Mesenchymal stem cell (in vitro differentiated cells and primary cell): Measurements from ENCODE around the gene ITGB2.

Experiments used
- DNase-seq: peaks from one replicate; pipeline ENCODE4 v3.0.0-alpha.2; 2013
- H2AFZ ChIP-seq: one replicate; pipeline ENCODE4 v1.6.1; 2013; ENCODE audit warnings: low read depth, mild to moderate bottlenecking, control low read depth, inconsistent platforms, low read length, moderate library complexity
- H2AK5ac ChIP-seq: 2 replicates; pipeline ENCODE4 v1.6.1; 2013; ENCODE audit warnings: low read length, moderate library complexity, mild to moderate bottlenecking, inconsistent platforms; ENCODE audit not compliant: severe bottlenecking
- H2BK120ac ChIP-seq: one replicate; pipeline ENCODE4 v1.6.1; 2013; ENCODE audit warnings: low read depth, mild to moderate bottlenecking, inconsistent platforms, low read length, moderate library complexity
- H2BK12ac ChIP-seq, 2 experiments: one replicate each; pipeline ENCODE4 v1.6.1; 2013; ENCODE audit warnings: inconsistent platforms in 2 of 2, low read length in 2 of 2, mild to moderate bottlenecking in 2 of 2, moderate library complexity in 2 of 2, control low read depth in 1 of 2
- H2BK15ac ChIP-seq: one replicate; pipeline ENCODE4 v1.6.1; 2013; ENCODE audit warnings: mild to moderate bottlenecking, low read depth, inconsistent platforms; ENCODE audit not compliant: poor library complexity, severe bottlenecking
- H2BK5ac ChIP-seq: 2 replicates; pipeline ENCODE4 v1.6.1; 2013; ENCODE audit warnings: low read depth, mild to moderate bottlenecking, low read length, control low read depth, inconsistent platforms; ENCODE audit not compliant: poor library complexity, severe bottlenecking
- H3K14ac ChIP-seq, 2 experiments: one replicate each; pipeline ENCODE4 v1.6.1; 2013; ENCODE audit warnings: inconsistent platforms in 2 of 2, low read length in 2 of 2, control low read depth in 1 of 2, mild to moderate bottlenecking in 1 of 2, moderate library complexity in 1 of 2
- H3K18ac ChIP-seq, 2 experiments: one replicate each; pipeline ENCODE4 v1.6.1; 2013; ENCODE audit warnings: inconsistent platforms in 2 of 2, low read length in 2 of 2, control low read depth in 1 of 2, low read depth in 1 of 2, mild to moderate bottlenecking in 1 of 2
- H3K23ac ChIP-seq, 2 experiments: one replicate each; pipeline ENCODE4 v1.6.1; 2013; ENCODE audit warnings: inconsistent platforms in 2 of 2, low read length in 2 of 2, mild to moderate bottlenecking in 2 of 2, moderate library complexity in 2 of 2, control low read depth in 1 of 2
- H3K27ac ChIP-seq: 2 replicates; pipeline ENCODE4 v1.5.1; 2013; ENCODE audit warnings: mild to moderate bottlenecking, moderate library complexity, low read length, control low read depth, inconsistent platforms; ENCODE audit not compliant: poor library complexity, severe bottlenecking
- H3K27me3 ChIP-seq, 2 experiments: 2 replicates each; pipeline versions ENCODE4 v1.6.1 to v1.7.0; 2013; ENCODE audit warnings: low read length in 2 of 2, mild to moderate bottlenecking in 2 of 2, moderate library complexity in 2 of 2, control low read depth in 1 of 2, inconsistent platforms in 1 of 2; ENCODE audit not compliant: control insufficient read depth in 1 of 2, insufficient read depth in 1 of 2
- H3K36me3 ChIP-seq, 2 experiments: 2 replicates each; pipeline versions ENCODE4 v1.6.1 to v1.7.0; 2013; ENCODE audit warnings: low read length in 2 of 2, control low read depth in 1 of 2, inconsistent platforms in 1 of 2, low read depth in 1 of 2, mild to moderate bottlenecking in 1 of 2; ENCODE audit not compliant: insufficient read depth in 2 of 2, control insufficient read depth in 1 of 2
- H3K4ac ChIP-seq, 2 experiments: one replicate each; pipeline ENCODE4 v1.6.1; 2013; ENCODE audit warnings: inconsistent platforms in 2 of 2, low read length in 2 of 2, mild to moderate bottlenecking in 2 of 2, moderate library complexity in 2 of 2, control low read depth in 1 of 2, low read depth in 1 of 2
- H3K4me1 ChIP-seq: 2 replicates; pipeline ENCODE4 v1.6.1; 2013; ENCODE audit warnings: low read depth, low read length, control low read depth; ENCODE audit not compliant: control insufficient read depth, insufficient read depth
- H3K4me2 ChIP-seq: 2 replicates; pipeline ENCODE4 v1.6.1; 2013; ENCODE audit warnings: low read length, mild to moderate bottlenecking, inconsistent platforms; ENCODE audit not compliant: poor library complexity, severe bottlenecking
- H3K4me3 ChIP-seq, 2 experiments: 2 replicates each; pipeline versions ENCODE4 v1.5.1 to v1.7.0; 2013; ENCODE audit warnings: low read length in 2 of 2, mild to moderate bottlenecking in 2 of 2, control low read depth in 1 of 2, low read depth in 1 of 2; ENCODE audit not compliant: insufficient read depth in 1 of 2
- H3K79me1 ChIP-seq: replicated peaks from 2 replicates; pipeline ENCODE4 v1.6.1; 2013; ENCODE audit warnings: mild to moderate bottlenecking, control low read depth, low read length, inconsistent platforms; ENCODE audit not compliant: poor library complexity, severe bottlenecking
- H3K9ac ChIP-seq: 2 replicates; pipeline ENCODE4 v1.7.0; 2013; ENCODE audit warnings: mild to moderate bottlenecking, low read length, moderate library complexity
- H3K9me3 ChIP-seq: 2 replicates; pipeline ENCODE4 v1.7.0; 2013; ENCODE audit warnings: mild to moderate bottlenecking, low read length; ENCODE audit not compliant: control insufficient read depth
- H4K8ac ChIP-seq: one replicate; pipeline ENCODE4 v1.6.1; 2013; ENCODE audit warnings: inconsistent platforms, mild to moderate bottlenecking, low read length, moderate library complexity
- H4K91ac ChIP-seq: one replicate; pipeline ENCODE4 v1.6.1; 2013; ENCODE audit warnings: mild to moderate bottlenecking, low read length, inconsistent platforms
- whole genome bisulfite sequencing: methylation state at CpG from one replicate; pipeline ENCODE4 v1.1.7; 2013; ENCODE audit warnings: mixed read lengths; 5-methylcytosine and 5-hydroxymethylcytosine counted together

The ITGB2 gene

GRCh38 chr21:44944596-44944995, 23.9 kb upstream of the ITGB2 start:
- H3K79me1 ChIP-seq = peaks cover 61% of the 10 kb centered on the region
- no peak overlapping the region for H3K23ac ChIP-seq
- H2BK5ac ChIP-seq = no peak overlapping the region
- H3K4me1 ChIP-seq = peaks cover 11% of the 10 kb centered on the region
- no peak overlapping the region for H3K18ac ChIP-seq
- no peak overlapping the region for H2BK120ac ChIP-seq
- no peak overlapping the region for H3K4me3 ChIP-seq
- no peak overlapping the region for H3K4ac ChIP-seq
- H3K4me2 ChIP-seq = no peak overlapping the region
- H2AK5ac ChIP-seq = no peak overlapping the region
- no peak overlapping the region for H4K91ac ChIP-seq
- 96% methylated on average over 10 of the region's 10 CpGs for WGBS
- H3K14ac ChIP-seq = no peak overlapping the region
- no peaks in the 10 kb centered on the region for H3K27me3 ChIP-seq
- H3K27ac ChIP-seq = no peak overlapping the region
- H2BK15ac ChIP-seq = no peak overlapping the region
- H2BK12ac ChIP-seq = no peak overlapping the region
- no peak for DNase-seq
- no peak overlapping the region for H2AFZ ChIP-seq
- no peak overlapping the region for H4K8ac ChIP-seq
- H3K36me3 ChIP-seq = peaks cover 25 to 69% of the 10 kb centered on the region in 2 experiments
- H3K9ac ChIP-seq = no peak overlapping the region
- no peaks in the 10 kb centered on the region for H3K9me3 ChIP-seq

- Histone ChIP-seq H4K8ac (no peak overlapping the region), H3K9me3 (no peaks in the 10 kb centered on the region), H3K79me1 (peaks cover 55% of the 10 kb centered on the region), H2BK15ac (no peak overlapping the region), H3K36me3 (peaks cover 25 to 62% of the 10 kb centered on the region in 2 experiments), H3K4ac (no peak overlapping the region), H2AK5ac (no peak overlapping the region), H3K18ac (no peak overlapping the region), H2BK120ac (no peak overlapping the region), H3K14ac (no peak overlapping the region), H2AFZ (no peak overlapping the region), H4K91ac (no peak overlapping the region), H2BK12ac (no peak overlapping the region), H3K4me1 (peaks cover 14% of the 10 kb centered on the region), H3K4me2 (no peak overlapping the region), H3K4me3 (no peak overlapping the region), H3K27ac (no peak overlapping the region), H3K9ac (no peak overlapping the region), H2BK5ac (no peak overlapping the region), H3K23ac (no peak overlapping the region), H3K27me3 (no peaks in the 10 kb centered on the region)
- WGBS = 92% methylated on average over 24 of the region's 24 CpGs
- DNase-seq = no peak
These were observed 23.2 kb upstream of the ITGB2 start for GRCh38 chr21:44943686-44944550.

GRCh38 chr21:44943005-44943685, 22.4 kb upstream of the ITGB2 start:
- Histone ChIP-seq H3K4ac (no peak overlapping the region), H4K8ac (no peak overlapping the region), H2BK120ac (no peak overlapping the region)

GRCh38 chr21:44942566-44942965, 21.9 kb upstream of the ITGB2 start:
- H4K91ac ChIP-seq = no peak overlapping the region
- peaks cover 13% of the 10 kb centered on the region for H3K4me1 ChIP-seq
- H3K9me3 ChIP-seq = no peaks in the 10 kb centered on the region
- H2AK5ac ChIP-seq = no peak overlapping the region
- no peak for DNase-seq
- H3K18ac ChIP-seq = no peak overlapping the region
- H3K9ac ChIP-seq = no peak overlapping the region
- peaks cover 25 to 50% of the 10 kb centered on the region in 2 experiments for H3K36me3 ChIP-seq
- H3K27me3 ChIP-seq = no peaks in the 10 kb centered on the region
- H3K4me3 ChIP-seq = no peak overlapping the region
- no peak overlapping the region for H2BK5ac ChIP-seq
- no peak overlapping the region for H3K14ac ChIP-seq
- no peak overlapping the region for H2BK120ac ChIP-seq
- no peak overlapping the region for H3K4me2 ChIP-seq
- H3K23ac ChIP-seq = no peak overlapping the region
- H4K8ac ChIP-seq = no peak overlapping the region
- H2AFZ ChIP-seq = no peak overlapping the region
- H3K79me1 ChIP-seq = peaks cover 44% of the 10 kb centered on the region
- no peak overlapping the region for H2BK15ac ChIP-seq
- no peak overlapping the region for H3K4ac ChIP-seq
- 95% methylated on average over 2 of the region's 2 CpGs for WGBS
- H2BK12ac ChIP-seq = no peak overlapping the region
- no peak overlapping the region for H3K27ac ChIP-seq

More at GRCh38 chr21:44943005-44943685, 22.4 kb upstream of the ITGB2 start:
- Histone ChIP-seq H3K36me3 (peaks cover 25 to 56% of the 10 kb centered on the region in 2 experiments), H2AK5ac (no peak overlapping the region), H2BK5ac (no peak overlapping the region), H3K4me3 (no peak overlapping the region), H2BK12ac (no peak overlapping the region), H2BK15ac (no peak overlapping the region), H3K9me3 (no peaks in the 10 kb centered on the region), H3K18ac (no peak overlapping the region), H3K4me2 (no peak overlapping the region), H3K4me1 (peaks cover 15% of the 10 kb centered on the region), H3K23ac (no peak overlapping the region), H3K14ac (no peak overlapping the region), H3K9ac (no peak overlapping the region), H2AFZ (no peak overlapping the region), H4K91ac (no peak overlapping the region), H3K27me3 (no peaks in the 10 kb centered on the region), H3K27ac (no peak overlapping the region), H3K79me1 (peaks cover 48% of the 10 kb centered on the region)
- WGBS = 95% methylated on average over 15 of the region's 15 CpGs
- no peak for DNase-seq
